ENCODE measurements around the gene AKT1S1. TPM values are rescaled to one million over a fixed set of nuclear protein-coding genes. Genes with fewer than 3 reads are reported as not detected.

AKT1S1 gene
- total RNA-seq, 2 donors from 2014 or later: 19.2 to 33.8 TPM

GRCh38 chr19:49863254-49863934, 13.8 kb downstream of the AKT1S1 start:
- Mint-ChIP-seq H3K4me3 (peak overlapping the region; percentile 4), H3K4me1 (peaks cover 27% of the 10 kb centered on the region), H3K36me3 (ENCODE audit: low read depth) (peaks cover 5% of the 10 kb centered on the region), H3K27me3 (no peaks in the 10 kb centered on the region), H3K27ac (peak overlapping the region; percentile 45)
- DNase-seq: no peak
- H3K9me3 ChIP-seq (ENCODE audit: control insufficient read depth, low read length, poor library complexity, severe bottlenecking): no peaks in the 10 kb centered on the region
- ATAC-seq: no peak

GRCh38 chr19:49862391-49863253, 14.5 kb downstream of the AKT1S1 start:
- H3K36me3 Mint-ChIP-seq (ENCODE audit: low read depth): peaks cover 5% of the 10 kb centered on the region
- H3K27me3 Mint-ChIP-seq: no peaks in the 10 kb centered on the region
- H3K4me3 Mint-ChIP-seq: no peak overlapping the region
- H3K4me1 Mint-ChIP-seq: peaks cover 22% of the 10 kb centered on the region
- H3K27ac Mint-ChIP-seq: no peak overlapping the region
- no peak for DNase-seq
- ATAC-seq: no peak
- H3K9me3 ChIP-seq (ENCODE audit: control insufficient read depth, low read length, poor library complexity, severe bottlenecking): no peaks in the 10 kb centered on the region

GRCh38 chr19:49861541-49862378, 15.4 kb downstream of the AKT1S1 start:
- peaks cover 17% of the 10 kb centered on the region for H3K4me1 Mint-ChIP-seq
- ATAC-seq: no peak
- no peak overlapping the region for H3K27ac Mint-ChIP-seq
- no peak for DNase-seq
- peak overlapping the region; percentile 36 for H3K4me3 Mint-ChIP-seq
- H3K9me3 ChIP-seq (ENCODE audit: control insufficient read depth, low read length, poor library complexity, severe bottlenecking): no peaks in the 10 kb centered on the region
- peaks cover 5% of the 10 kb centered on the region for H3K36me3 Mint-ChIP-seq (ENCODE audit: low read depth)
- no peaks in the 10 kb centered on the region for H3K27me3 Mint-ChIP-seq

GRCh38 chr19:49861107-49861506, 16.0 kb downstream of the AKT1S1 start:
- H3K9me3 ChIP-seq (ENCODE audit: control insufficient read depth, low read length, poor library complexity, severe bottlenecking): no peaks in the 10 kb centered on the region
- no peak for ATAC-seq
- DNase-seq: no peak
- H3K27ac Mint-ChIP-seq: no peak overlapping the region
- no peaks in the 10 kb centered on the region for H3K27me3 Mint-ChIP-seq
- H3K4me3 Mint-ChIP-seq: peak overlapping the region; percentile 53
- peaks cover 11% of the 10 kb centered on the region for H3K4me1 Mint-ChIP-seq
- peaks cover 5% of the 10 kb centered on the region for H3K36me3 Mint-ChIP-seq (ENCODE audit: low read depth)

- no peak overlapping the region for H3K27ac Mint-ChIP-seq
- ATAC-seq (no peak), DNase-seq (no peak)
- H3K27me3 Mint-ChIP-seq: no peaks in the 10 kb centered on the region
- H3K36me3 Mint-ChIP-seq (ENCODE audit: low read depth): peaks cover 3% of the 10 kb centered on the region
- no peaks in the 10 kb centered on the region for H3K9me3 ChIP-seq (ENCODE audit: control insufficient read depth, low read length, poor library complexity, severe bottlenecking)
- peak overlapping the region; percentile 53 for H3K4me3 Mint-ChIP-seq
- H3K4me1 Mint-ChIP-seq: peaks cover 14% of the 10 kb centered on the region
Observed at GRCh38 chr19:49860336-49861102, 16.6 kb downstream of the AKT1S1 start.

- H3K9me3 ChIP-seq (ENCODE audit: control insufficient read depth, low read length, poor library complexity, severe bottlenecking): no peaks in the 10 kb centered on the region
- Mint-ChIP-seq H3K27me3 (no peaks in the 10 kb centered on the region), H3K27ac (no peak overlapping the region), H3K36me3 (ENCODE audit: low read depth) (peaks cover 3% of the 10 kb centered on the region), H3K4me3 (no peak overlapping the region), H3K4me1 (peaks cover 9% of the 10 kb centered on the region)
- ATAC-seq: no peak
- DNase-seq: no peak
Observed at GRCh38 chr19:49859682-49860335, 17.3 kb downstream of the AKT1S1 start.

GRCh38 chr19:49858088-49858985, 18.8 kb downstream of the AKT1S1 start:
- H3K36me3 Mint-ChIP-seq (ENCODE audit: low read depth): peaks cover 2% of the 10 kb centered on the region
- no peak overlapping the region for H3K4me3 Mint-ChIP-seq
- H3K27ac Mint-ChIP-seq: no peak overlapping the region
- no peaks in the 10 kb centered on the region for H3K27me3 Mint-ChIP-seq
- H3K9me3 ChIP-seq (ENCODE audit: control insufficient read depth, low read length, poor library complexity, severe bottlenecking): no peaks in the 10 kb centered on the region
- H3K4me1 Mint-ChIP-seq: peaks cover 10% of the 10 kb centered on the region
- DNase-seq: no peak
- ATAC-seq: no peak

- Mint-ChIP-seq H3K4me3 (no peak overlapping the region), H3K36me3 (ENCODE audit: low read depth) (no peaks in the 10 kb centered on the region), H3K4me1 (peaks cover 9% of the 10 kb centered on the region), H3K27me3 (no peaks in the 10 kb centered on the region), H3K27ac (peak overlapping the region; percentile 21)
- ATAC-seq (no peak), DNase-seq (no peak)
- no peaks in the 10 kb centered on the region for H3K9me3 ChIP-seq (ENCODE audit: control insufficient read depth, low read length, poor library complexity, severe bottlenecking)
Observed at GRCh38 chr19:49857838-49858087, 19.4 kb downstream of the AKT1S1 start.

DNA sequence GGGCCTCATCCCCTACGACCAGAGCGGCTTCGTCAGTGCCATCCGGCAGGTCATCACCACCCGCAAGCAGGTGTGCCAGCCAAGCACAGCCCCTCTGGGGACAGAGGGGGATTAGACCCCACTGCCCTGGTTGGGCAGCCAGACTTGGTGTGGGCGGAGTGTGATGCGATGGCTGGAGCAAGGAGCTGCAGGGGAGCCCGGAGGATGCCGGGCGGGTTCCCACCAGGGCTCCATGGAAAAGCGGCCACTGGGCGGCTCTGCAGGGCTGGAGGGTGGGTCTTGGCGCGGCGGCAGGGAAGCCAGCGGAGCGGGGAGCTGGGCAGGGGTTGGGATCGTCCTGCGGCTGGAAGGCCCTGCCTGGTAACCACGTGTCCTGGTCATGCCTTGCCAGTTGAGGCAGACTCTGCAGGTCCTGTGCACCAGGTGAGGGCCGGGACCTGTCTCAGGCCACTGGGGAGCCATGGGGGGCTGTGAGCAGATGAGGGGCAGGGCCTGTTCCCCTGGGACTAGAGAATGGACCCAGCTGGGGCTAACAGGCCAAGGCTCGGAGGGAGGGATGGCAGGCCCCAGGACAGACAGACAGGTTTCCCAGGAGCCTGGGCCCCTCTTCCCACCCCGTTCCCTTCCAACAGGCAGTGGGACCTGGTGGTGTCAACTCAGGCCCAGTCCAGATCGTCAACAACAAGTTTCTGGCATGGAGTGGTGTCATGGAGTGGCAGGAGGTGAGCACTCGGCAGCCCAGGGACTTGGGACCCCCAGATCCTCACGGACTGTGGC, 19.9 kb downstream of the AKT1S1 start:
- no peaks in the 10 kb centered on the region for H3K36me3 Mint-ChIP-seq (ENCODE audit: low read depth)
- H3K4me3 Mint-ChIP-seq: no peak overlapping the region
- no peaks in the 10 kb centered on the region for H3K27me3 Mint-ChIP-seq
- peaks cover 14% of the 10 kb centered on the region for H3K4me1 Mint-ChIP-seq
- H3K27ac Mint-ChIP-seq: peak overlapping the region; percentile 21
- no peak for DNase-seq
- no peaks in the 10 kb centered on the region for H3K9me3 ChIP-seq (ENCODE audit: control insufficient read depth, low read length, poor library complexity, severe bottlenecking)
- no peak for ATAC-seq

DNA sequence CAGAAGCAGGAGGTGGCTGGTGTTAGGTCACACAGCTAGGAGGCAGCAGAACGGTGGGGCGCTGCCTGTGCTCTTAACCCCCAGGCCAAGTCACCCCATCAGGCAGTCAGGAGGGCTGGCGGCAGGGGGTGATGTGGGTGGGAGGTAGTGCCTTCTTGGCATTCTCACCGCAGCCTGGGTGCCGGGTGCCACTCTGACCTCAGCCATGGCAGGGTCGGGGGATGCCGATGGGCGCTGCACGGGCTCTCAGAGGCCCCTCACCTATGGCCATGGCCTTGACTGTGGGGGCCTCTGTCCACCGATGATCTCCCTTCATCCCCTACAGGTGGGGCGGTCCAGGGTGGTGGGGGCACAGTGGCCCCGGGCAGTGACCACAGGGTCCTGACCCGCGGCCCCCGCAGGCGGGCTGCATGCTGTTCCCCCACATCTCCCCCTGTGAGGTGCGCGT, 20.6 kb downstream of the AKT1S1 start:
- H3K36me3 Mint-ChIP-seq (ENCODE audit: low read depth): no peaks in the 10 kb centered on the region
- H3K27me3 Mint-ChIP-seq: no peaks in the 10 kb centered on the region

More for the DNA sequence above, 20.6 kb downstream of the AKT1S1 start:
- ATAC-seq (no peak), DNase-seq (no peak)
- H3K4me1 Mint-ChIP-seq: peaks cover 17% of the 10 kb centered on the region
- H3K9me3 ChIP-seq (ENCODE audit: control insufficient read depth, low read length, poor library complexity, severe bottlenecking): no peaks in the 10 kb centered on the region
- H3K4me3 Mint-ChIP-seq: no peak overlapping the region
- H3K27ac Mint-ChIP-seq: peak overlapping the region; percentile 61
